ENCODE results near the gene UNC93B1.

The UNC93B1 gene

DNA sequence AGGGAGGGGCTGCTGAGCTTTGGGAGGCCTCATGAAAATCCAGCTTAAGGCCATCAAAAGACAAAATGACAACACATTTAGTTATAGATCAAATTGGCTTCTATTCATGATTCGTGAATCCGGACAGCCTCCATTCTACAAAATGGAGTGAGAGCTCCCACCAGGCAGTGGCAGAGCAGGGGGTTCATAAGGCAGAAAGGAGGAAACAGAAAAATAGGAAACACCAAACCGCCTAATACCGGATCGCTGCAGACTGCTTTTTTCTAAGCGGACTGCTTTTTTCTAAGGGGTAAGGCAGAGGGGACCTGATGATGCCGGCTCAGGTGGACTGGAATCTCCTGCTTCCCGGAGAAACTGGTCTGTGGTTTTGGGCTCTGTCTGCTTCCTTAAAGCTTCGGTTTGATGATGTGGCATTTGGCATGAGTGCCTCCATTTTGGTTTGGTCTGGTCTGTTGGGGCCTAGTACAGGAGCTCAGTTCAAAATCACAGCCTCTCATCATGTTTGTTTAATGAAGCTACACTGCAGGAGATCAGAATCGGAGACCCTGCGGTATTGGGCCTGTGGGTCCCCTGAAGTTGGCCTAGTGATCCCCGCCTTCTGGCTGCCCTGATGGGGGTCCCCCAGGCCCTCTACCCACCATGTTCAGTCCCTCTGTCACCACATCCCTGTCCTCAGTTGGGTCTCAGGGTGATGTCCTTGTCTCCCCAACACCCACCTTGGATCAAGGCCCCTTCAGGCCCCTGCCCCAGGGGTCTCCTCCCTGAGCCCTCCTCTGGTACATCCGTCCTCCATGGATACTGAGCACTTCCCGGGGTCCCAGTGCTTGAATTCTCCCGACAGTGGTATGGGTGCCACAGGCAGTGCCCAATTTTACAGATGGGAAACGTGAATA is 7.4 kb upstream of the UNC93B1 start:
- H3K4me3 ChIP-seq (ENCODE audit: low read depth, low read length) = no peak overlapping the region

DNA sequence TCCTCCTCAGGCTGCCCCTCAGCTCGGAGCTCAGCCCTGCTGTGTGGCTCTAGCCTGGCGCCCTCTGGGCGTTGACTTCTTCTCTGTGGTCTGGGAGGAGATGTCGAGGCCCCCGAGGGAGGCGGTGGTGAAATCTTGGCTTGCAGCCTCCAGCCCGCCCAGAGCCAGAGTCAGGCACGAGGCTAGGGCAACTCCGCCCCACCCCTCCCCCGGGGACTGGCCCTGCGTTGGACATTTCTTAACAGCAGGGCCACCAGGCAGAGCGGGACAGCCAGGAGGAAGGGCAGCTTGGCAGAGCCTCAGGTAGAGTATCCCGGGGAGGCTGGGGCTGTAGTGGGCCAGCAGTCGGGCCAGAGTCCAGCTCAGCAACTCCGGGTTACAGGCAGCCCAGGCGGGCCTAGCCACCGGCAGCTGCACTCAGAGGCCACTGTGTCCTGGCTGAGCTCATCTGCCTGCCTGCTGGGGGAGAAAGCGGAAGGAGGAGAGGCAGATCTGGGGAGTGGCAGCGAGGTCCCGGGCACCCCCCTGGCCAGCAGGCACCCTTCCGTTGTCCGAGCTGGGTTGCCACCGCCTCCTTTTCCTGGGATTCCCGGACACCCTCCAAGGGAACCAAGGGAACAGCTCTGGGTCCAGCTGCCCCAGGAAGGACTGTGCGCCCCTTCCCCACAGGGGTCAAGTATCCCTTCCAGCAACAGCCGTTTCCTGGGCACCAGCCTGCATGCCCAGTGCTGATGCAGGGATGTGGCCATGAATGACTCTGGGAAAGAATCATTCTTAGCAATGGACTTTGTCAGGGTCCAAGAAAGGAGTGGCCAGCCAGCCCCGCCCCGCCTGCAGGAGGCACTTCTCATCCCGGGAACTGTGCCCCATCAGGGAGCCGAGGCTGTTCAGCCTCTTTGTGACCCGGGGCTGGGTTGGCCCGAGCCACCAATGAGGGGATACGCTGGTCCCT is 6.5 kb upstream of the UNC93B1 start, which contains the start of gene ALDH3B1:
TSS of gene ALDH3B1 (plus strand) at position 238 of the 952 bp plus-strand sequence. CDS start 4,971 bp downstream, outside the sequence.
- H3K4me3 ChIP-seq (ENCODE audit: low read depth, low read length) = no peak within 1 kb of the TSS

DNA sequence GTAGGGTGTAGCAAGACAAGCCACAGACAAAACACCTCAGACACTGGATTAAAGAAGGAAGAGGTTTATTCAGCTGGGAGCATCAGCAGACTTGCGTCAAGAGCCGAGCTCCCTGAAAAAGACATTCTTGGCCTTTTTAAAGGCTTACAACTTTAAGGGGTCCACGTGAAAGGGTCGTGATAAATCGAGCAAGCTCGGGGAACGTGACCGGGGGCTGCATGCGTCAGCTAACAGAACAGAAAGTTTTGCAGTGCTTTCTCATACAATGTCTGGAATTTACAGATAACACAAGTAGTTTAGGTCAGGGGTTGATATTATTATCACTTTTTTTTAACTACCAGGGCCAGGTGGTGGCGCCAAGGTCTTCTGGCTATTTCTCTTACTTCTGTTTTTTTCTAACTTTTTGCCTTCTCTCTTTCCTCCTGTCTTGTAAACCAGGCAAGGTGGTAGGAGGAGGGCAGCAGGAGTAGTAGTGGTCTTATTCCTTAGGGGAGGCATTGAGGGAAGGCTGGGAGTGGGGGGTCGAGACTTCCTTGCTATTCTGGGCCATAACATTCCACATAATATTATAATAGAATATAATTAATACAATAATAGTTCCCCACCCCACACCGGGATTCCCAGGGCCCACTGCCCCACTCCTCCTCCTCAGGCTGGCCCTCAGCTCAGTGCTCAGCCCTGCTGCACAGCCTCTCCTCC is 5.6 kb upstream of the UNC93B1 start:
- H3K4me3 ChIP-seq (ENCODE audit: low read depth, low read length) = no peak overlapping the region

DNA sequence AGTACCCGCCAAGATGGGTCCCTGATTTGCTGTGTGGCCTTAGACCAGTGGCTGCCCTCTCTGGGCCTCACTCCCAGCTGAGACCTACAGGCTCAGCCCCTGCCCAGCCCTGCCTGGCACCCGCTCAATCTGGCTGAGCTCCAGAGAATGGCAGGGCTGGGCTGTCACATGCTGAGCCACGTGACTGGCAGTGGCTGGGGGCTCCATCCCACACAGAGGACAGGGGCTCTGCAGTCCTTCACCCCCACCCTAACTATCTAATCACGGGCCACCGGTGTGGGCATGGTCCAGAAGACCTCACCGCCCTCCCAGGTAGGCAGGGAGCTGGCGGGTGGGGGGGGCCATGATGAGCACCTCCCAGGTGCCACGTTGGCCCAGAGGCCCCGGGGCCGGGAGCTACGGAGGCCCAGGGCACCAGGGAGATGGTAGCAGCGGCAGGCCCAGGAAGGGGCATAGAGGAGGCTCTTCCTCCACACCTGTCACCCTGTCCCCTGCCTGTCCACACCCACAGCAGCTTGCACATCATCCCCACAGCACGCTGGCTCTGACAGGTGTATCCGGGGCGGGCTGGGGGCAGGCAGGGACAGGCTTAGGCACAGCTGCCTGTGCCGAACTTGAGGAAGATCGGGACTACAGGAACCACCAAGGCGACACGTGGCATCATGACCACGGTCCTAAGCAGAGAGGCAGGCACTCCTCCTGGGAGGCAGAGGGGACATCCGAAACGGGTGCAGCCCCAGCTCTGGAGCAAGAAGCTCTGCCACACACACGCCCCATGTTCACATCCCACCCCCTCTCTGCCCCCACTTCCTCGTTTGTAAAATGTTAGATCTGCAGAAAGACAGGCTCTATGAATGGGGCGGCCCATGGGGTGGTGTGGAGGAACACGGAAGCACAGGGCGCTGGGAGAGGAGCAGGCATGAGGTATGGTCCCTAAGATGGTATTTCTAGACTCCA is 4.8 kb upstream of the UNC93B1 start:
- no peak overlapping the region for H3K4me3 ChIP-seq (ENCODE audit: low read depth, low read length)

DNA sequence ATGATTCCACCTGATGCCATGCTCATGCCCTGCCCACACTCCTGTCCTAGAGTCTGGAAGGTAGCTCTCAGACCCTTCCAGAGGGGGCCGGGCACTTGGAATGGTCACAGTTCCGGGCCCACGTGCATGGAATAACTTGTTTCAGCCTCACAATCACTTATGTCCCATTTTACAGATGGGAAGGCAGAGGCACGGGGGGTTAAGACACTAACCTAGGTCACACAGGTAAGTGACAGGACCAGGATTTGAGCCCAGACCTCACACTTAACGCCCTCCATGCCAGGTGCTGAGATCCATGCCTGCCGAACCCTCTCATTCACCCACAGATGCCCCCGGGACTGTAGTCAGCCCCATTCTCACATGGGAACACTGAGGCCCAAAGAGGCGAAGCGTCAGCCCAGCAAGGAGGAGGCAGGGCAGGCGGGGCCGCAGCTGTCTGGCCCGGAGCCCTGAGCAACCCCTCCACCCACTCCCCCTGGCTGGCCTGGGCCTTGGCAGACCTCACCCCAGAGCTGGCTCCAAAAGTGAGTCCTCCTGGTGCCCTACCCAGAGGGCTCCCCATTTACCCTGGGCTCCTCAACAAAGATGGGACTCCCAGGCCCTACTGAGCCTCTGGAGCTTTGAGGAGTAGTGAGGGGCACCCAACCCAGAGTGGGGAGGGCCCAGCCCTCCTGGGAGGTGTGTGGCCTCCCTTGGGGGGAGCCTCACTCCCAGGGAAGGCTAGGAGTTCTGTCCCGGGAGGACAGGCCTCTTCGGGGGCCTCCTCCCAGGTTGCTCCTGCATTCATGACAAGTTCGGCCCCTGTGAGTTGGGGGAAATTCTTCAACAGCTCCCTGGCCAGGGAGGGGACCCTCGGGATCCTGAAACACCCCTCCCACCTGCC is 3.8 kb upstream of the UNC93B1 start:
- H3K4me3 ChIP-seq (ENCODE audit: low read depth, low read length) = no peak overlapping the region

DNA sequence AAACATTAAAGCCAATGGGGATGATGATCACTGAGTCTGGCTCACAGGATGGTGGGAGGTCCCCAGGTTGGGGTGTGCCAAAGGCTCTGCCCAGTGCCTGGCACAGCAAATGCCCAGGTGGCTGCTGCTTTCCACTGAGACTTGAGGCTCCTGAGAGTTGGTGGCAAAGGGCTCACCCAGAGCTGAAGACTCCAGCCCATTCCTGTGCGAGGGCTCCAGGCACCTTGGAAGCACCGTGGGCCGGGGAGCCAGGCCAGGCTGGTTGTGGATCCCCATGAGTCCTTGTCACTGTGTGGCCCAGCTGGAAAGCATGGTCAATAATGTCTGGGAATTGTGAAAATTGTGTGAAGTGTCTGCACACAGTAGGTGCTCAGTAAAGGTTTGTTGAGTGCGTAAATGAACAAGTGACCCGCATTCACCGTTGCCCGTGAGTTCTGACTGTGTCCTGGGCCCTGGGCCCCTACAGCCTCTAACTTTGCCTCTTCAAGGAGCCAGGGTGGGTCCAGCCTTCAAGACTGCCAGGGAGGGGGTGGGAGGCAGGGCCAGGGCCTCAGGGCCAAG is 2.8 kb upstream of the UNC93B1 start:
- no peak overlapping the region for H3K4me3 ChIP-seq (ENCODE audit: low read depth, low read length)

DNA sequence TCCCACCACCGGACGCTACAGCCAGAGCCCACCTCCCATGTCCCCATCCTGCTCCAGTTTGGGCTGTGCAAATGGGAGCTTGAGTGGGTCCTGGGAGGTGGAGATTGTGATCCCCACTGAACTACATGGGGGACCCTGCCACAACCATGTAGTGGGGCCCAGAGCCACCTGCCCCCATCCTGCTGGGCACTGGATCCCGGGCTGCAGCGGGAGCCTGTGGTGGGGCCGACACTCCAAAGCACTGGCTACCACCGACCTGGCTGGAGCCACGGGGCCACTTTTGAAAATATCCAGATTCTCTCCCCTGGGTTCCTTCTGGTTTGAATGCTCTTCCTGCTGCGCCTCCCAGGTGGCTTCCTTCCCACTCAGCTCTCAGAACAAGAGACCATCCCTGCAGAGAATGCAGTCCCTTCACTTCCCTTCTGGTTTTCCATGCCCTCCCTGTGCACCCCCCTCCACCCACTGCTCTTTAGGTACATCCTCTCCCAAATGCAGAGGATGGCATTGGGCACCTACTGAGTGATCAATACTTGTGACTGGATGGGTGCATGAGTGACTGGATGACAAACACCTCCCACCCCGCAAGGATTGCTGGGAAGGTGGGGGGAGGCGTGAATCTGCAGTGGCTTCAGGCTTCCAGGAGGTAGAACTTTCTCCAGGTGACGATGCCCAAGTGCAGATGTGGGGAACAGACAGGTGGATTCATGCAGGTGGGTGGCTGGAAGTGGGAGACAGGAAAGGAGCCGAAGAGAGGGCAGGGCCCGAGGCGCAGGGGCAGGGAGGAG is 846 bp upstream of the UNC93B1 start:
- no peak overlapping the region for H3K4me3 ChIP-seq (ENCODE audit: low read depth, low read length)

DNA sequence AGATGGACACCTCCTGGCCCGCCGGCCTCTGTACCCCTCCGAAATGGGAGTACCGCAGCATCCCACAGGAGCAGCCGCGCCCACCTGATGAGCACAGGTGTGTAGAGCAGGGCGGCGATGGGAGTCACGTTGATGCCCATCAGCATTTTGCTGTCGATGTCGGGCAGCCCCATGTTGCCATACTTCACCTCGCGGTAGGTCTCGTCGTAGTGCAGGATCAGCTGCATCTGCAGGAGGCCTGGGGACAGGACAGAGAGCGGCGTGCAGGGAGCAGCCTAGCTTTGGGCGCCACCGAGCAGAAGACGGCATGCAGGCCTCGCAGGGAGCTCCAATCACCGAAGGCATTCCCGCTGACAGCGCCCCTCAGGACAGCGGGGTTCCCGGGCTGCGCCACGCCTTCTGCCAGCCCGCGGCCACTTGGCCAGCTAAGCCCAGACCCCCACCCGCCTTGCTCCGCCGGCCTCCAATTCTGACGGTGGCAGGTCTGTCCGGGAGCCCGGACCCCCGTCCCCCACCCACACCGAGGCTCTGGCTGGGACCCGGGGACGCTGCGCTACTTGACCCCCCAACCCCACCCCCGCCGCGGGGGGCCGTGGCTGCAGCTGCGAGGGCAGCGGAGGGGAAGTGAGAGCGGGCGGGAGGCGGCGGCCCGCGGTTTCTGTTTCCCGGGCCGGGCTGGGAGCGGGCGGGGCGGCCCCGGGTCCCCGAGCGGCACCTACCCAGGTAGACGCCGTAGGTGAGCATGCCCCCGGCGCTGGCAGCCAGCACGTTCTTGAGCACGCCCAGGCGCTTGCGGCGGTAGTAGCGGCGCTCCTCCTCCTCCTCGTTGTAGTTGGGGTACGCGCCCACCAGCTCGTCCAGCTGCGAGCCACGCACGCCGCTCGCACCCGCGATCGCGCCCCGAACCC is 705 bp downstream of the UNC93B1 start:
- peak overlapping the region; percentile 43 for H3K4me3 ChIP-seq (ENCODE audit: low read depth, low read length)

DNA sequence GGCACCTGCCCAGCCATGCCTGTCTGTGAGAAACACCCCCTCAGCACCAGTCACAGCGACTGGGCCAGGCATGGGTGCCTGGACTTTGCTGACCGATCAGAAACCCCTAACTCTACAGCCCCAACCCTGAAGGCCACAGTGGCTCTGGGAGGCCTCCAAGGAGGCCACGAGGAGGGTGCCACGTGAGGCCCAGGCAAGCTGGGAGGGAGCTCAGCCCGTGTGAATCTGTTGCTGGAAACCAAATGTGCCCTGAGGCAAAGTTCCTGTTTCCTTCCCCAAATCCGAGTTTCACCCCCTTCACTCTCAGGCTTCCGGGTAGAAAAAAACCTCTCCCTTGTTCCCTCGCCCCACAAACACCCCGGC is 1.3 kb downstream of the UNC93B1 start:
- H3K4me3 ChIP-seq (ENCODE audit: low read depth, low read length) = no peak overlapping the region

DNA sequence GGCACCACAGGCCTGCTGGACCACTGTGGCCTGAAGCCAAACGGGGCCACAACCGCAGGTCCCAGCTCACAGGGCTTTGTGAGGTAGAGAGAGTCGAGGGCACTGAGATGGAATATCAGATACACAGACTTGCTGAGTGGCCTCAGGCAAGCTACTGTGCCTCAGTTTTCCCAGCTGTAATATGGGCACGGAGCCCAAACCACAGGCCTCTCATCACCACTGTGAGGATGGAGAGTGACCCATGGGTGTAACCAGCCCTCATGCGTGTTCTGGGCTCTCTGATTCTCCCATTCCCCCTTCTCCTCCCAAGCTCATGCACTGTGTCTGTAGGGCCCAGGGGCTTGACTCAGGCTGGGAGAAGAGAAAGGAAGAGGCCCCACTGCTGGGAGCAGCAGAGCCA is 4.2 kb downstream of the UNC93B1 start:
- H3K4me3 ChIP-seq (ENCODE audit: low read depth, low read length) = no peak overlapping the region

DNA sequence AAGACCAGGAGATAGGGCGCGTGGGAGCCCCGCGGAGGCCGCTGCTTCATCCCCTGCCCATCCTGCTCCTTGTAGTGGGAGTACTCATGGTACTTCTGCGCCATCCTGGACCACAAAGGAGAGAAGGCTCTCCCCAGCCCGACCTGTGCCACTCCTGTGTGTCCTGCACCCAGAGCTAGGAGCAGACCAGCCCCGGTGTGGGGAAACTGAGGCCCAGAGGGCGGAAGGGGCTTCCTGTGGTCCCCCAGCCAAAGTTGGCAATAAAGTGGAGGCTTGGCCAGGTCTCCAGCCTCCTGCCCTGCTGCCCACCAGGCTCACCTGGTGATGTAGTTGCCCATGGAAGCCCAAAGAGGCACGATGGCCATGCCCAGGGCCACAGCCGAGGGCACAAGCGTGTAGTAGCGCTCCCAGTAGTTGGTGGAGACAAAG is 4.7 kb downstream of the UNC93B1 start:
- no peak overlapping the region for H3K4me3 ChIP-seq (ENCODE audit: low read depth, low read length)

DNA sequence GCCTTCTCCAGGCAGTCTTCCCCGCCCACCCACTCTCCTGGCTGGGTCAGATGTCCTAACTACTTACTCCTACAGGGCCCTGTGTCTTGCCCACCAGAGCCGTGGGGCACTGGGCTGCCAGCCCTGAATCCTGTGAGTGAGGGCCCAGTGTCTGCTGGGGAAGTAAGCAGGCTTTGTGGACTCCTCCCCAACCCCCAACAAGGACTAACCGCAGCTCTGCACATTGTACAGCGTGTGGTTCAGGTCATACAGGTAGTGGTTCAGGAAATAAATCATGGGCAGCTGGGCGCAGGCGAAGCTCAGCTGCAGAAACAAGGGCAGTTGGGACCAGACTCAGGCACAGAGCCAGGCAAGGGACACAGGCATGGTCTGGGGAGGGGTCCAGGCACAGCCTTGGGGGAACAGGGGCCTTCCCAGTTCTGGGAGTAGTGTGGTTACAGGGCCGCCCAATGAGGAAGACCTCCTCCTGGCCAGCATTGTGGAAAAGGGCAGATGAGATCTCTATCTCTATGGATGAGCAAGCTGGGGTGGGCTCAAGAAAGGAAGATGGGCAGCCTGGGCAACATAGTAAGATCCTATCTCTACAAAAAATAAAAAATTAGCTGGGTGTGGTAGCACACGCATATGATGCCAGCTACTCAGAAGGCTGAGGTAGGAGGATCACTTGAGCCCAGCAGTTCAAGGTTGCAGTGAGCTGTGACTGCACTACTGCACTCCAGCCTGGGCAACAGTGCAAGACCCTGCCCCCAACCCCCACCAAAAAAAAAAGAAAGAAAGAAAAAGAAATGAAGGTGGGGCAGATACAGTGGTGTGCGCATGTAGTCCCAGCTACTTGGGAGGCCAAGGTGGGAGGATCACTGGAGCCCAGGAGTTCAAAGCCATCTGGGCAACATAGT is 5.5 kb downstream of the UNC93B1 start:
- no peak overlapping the region for H3K4me3 ChIP-seq (ENCODE audit: low read depth, low read length)

DNA sequence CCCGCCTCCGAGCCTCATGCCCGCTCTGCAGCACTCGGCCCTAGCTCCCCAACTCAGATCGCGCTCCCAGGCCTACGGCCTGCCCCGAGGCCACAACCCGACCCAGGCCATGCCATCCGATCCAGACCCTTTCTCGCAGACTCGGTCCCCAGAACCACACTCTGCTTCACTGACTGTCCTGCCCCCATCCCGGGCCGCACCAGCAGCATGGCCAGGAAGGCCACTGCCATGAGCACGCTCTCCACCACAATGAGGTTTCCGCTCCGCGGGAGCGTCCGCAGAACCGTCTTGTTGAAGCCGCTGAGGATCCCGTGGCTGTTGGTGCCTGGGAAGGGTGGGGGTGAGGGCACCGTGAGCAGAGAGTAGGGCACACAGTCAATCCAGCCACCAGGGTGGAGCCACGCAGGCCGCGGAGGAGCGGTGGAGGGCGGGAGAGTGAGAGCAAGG is 6.4 kb downstream of the UNC93B1 start:
- H3K4me3 ChIP-seq (ENCODE audit: low read depth, low read length) = no peak overlapping the region

DNA sequence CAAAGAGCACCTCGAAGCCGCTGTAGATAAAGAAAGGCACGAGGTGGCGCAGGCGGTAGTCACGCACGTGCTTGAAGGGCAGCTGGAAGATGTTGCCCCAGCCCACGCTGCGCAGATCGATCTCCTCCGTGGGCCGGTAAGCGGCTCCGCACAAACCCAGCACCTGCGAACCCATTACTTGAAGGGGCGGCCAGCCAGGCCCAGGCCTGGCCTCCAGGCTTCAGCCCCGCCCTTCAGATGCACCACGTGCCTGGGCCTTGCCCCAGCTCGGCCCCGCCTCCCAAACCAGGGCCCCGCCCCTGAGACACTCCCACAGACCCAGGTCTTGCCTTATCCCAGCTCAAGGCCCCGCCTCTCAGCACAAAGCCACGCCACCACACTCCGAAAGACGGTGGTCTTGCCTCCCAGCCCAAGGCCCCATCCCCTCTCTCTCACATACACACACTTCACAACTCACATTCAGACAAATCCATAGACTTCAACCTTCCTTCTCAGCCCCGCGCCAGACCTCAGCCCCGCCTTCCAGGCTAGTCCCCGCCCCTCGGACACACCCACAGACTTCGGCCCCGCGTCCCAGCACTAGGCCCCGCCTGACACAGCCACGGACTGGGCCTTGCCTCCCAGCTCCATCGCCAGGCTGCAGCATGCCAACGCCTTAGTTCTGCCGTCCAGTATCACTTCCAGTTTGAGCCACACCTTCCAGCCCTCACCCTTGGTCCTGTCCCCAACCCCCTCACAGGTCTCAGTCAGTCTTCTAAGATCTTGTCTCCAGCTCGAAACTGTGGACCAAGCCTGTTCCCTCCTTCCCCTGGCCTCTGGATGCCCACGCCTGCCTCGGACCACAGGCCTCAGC is 7.0 kb downstream of the UNC93B1 start:
- H3K4me3 ChIP-seq (ENCODE audit: low read depth, low read length) = peak overlapping the region; percentile 47

DNA sequence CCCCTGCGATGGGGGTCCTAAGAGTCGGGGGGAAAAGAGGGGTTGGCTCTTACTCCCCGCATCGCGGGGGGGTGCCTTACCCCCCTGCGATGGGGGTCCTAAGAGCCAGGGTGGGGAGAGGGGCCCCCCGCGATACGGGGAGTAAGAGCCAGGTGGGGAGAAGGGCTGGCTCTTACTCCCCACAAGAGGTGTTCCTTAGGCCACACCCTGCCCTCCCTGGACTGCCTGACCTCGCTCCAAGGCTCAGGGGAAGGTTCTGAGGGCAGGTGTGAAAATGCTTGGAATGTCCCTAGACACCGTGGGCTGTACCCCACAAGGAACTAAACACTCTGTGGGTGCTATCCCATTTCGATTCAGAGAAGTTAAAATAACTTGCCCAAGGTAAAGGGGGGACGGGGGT is 7.8 kb downstream of the UNC93B1 start:
- H3K4me3 ChIP-seq (ENCODE audit: low read depth, low read length) = no peak overlapping the region
